ENCODE data around the gene EXOC3L1. TPM values are rescaled to one million over a fixed set of nuclear protein-coding genes. Genes with fewer than 3 reads are reported as not detected.

Gene EXOC3L1
- total and polyA plus RNA-seq, 2 of the 13 experiments (the other 11 are each of a cell fraction or from before 2014, with no cell fraction given): 0.12 TPM; not detected in 1

GRCh38 chr16:67191995-67192681 is 2.2 kb upstream of the EXOC3L1 start, which contains the start of gene E2F4 (continued):
- TF ChIP-seq ZNF790 (CRISPR knock-in tag; IDR thresholded peaks at IDR 0.05; ENCODE audit: borderline replicate concordance): 0 out of 2 replicates have a peak, but pooled peaks have one; percentile 51
- TF ChIP-seq, protein P1, sequence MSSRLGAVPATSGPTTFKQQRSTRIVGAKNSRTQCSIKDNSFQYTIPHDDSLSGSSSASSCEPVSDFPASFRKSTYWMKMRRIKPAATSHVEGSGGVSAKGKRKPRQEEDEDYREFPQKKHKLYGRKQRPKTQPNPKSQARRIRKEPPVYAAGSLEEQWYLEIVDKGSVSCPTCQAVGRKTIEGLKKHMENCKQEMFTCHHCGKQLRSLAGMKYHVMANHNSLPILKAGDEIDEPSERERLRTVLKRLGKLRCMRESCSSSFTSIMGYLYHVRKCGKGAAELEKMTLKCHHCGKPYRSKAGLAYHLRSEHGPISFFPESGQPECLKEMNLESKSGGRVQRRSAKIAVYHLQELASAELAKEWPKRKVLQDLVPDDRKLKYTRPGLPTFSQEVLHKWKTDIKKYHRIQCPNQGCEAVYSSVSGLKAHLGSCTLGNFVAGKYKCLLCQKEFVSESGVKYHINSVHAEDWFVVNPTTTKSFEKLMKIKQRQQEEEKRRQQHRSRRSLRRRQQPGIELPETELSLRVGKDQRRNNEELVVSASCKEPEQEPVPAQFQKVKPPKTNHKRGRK (CRISPR knock-in tag; IDR thresholded peaks at IDR 0.05): no peak
- TF ChIP-seq, protein P2, sequence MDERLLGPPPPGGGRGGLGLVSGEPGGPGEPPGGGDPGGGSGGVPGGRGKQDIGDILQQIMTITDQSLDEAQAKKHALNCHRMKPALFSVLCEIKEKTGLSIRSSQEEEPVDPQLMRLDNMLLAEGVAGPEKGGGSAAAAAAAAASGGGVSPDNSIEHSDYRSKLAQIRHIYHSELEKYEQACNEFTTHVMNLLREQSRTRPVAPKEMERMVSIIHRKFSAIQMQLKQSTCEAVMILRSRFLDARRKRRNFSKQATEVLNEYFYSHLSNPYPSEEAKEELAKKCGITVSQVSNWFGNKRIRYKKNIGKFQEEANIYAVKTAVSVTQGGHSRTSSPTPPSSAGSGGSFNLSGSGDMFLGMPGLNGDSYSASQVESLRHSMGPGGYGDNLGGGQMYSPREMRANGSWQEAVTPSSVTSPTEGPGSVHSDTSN (CRISPR knock-in tag; IDR thresholded peaks at IDR 0.05): no peak
- TF ChIP-seq, protein P3, sequence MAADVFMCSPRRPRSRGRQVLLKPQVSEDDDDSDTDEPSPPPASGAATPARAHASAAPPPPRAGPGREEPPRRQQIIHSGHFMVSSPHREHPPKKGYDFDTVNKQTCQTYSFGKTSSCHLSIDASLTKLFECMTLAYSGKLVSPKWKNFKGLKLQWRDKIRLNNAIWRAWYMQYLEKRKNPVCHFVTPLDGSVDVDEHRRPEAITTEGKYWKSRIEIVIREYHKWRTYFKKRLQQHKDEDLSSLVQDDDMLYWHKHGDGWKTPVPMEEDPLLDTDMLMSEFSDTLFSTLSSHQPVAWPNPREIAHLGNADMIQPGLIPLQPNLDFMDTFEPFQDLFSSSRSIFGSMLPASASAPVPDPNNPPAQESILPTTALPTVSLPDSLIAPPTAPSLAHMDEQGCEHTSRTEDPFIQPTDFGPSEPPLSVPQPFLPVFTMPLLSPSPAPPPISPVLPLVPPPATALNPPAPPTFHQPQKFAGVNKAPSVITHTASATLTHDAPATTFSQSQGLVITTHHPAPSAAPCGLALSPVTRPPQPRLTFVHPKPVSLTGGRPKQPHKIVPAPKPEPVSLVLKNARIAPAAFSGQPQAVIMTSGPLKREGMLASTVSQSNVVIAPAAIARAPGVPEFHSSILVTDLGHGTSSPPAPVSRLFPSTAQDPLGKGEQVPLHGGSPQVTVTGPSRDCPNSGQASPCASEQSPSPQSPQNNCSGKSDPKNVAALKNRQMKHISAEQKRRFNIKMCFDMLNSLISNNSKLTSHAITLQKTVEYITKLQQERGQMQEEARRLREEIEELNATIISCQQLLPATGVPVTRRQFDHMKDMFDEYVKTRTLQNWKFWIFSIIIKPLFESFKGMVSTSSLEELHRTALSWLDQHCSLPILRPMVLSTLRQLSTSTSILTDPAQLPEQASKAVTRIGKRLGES (CRISPR knock-in tag; IDR thresholded peaks at IDR 0.05; ENCODE audit: borderline replicate concordance): no peak; the same call in 1 of the 2 replicates
- TF ChIP-seq TBL1XR1 (IDR thresholded peaks at IDR 0.05; ENCODE audit: borderline replicate concordance, low read length, partially characterized antibody): peak; percentile 61
- no peak for TF ChIP-seq NFE2 (CRISPR knock-in tag; IDR thresholded peaks at IDR 0.05)
- TF ChIP-seq, protein P4, sequence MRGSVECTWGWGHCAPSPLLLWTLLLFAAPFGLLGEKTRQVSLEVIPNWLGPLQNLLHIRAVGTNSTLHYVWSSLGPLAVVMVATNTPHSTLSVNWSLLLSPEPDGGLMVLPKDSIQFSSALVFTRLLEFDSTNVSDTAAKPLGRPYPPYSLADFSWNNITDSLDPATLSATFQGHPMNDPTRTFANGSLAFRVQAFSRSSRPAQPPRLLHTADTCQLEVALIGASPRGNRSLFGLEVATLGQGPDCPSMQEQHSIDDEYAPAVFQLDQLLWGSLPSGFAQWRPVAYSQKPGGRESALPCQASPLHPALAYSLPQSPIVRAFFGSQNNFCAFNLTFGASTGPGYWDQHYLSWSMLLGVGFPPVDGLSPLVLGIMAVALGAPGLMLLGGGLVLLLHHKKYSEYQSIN (CRISPR knock-in tag; IDR thresholded peaks at IDR 0.05; ENCODE audit: borderline replicate concordance): no peak
- 0 out of 2 replicates have a peak, but pooled peaks have one; percentile 82 for TF ChIP-seq TRAFD1 (CRISPR knock-in tag; IDR thresholded peaks at IDR 0.05; ENCODE audit: borderline replicate concordance)
- no peak for TF ChIP-seq PRMT3 (CRISPR knock-in tag; IDR thresholded peaks at IDR 0.05; ENCODE audit: borderline replicate concordance, low read depth)
- TF ChIP-seq FOSL1 (CRISPR knock-in tag; IDR thresholded peaks at IDR 0.05; ENCODE audit: borderline replicate concordance): no peak
- TF ChIP-seq ZNF317 (CRISPR knock-in tag; IDR thresholded peaks at IDR 0.05): no peak
- TF ChIP-seq CHD2 (IDR thresholded peaks at IDR 0.05; ENCODE audit: low read depth, low read length): no peak
- no peak for TF ChIP-seq PHB2 (IDR thresholded peaks at IDR 0.05; ENCODE audit: partially characterized antibody)
- TF ChIP-seq KAT7 (CRISPR knock-in tag; IDR thresholded peaks at IDR 0.05; ENCODE audit: borderline replicate concordance): 0 out of 2 replicates have a peak, but pooled peaks have one; percentile 45
- no peak for TF ChIP-seq SRSF9 (IDR thresholded peaks at IDR 0.05; ENCODE audit: borderline replicate concordance, insufficient read depth, low read depth, low read length, poor library complexity, severe bottlenecking)
- TF ChIP-seq ZNF501 (CRISPR knock-in tag; IDR thresholded peaks at IDR 0.05): peak; percentile 59; the same call in 1 of the 2 replicates
- TF ChIP-seq ZSCAN25 (CRISPR knock-in tag; IDR thresholded peaks at IDR 0.05): no peak; the same call in 1 of the 2 replicates

Data from HepG2 (cell line).